T1000 (cell line): ENCODE data around the gene SYNE3.

Source experiments
- DNase-seq: peaks from one replicate; lab custom pipeline; 2025; ENCODE audit warnings: mixed read lengths; lab: John Stamatoyannopoulos, UW

Gene SYNE3

DNA sequence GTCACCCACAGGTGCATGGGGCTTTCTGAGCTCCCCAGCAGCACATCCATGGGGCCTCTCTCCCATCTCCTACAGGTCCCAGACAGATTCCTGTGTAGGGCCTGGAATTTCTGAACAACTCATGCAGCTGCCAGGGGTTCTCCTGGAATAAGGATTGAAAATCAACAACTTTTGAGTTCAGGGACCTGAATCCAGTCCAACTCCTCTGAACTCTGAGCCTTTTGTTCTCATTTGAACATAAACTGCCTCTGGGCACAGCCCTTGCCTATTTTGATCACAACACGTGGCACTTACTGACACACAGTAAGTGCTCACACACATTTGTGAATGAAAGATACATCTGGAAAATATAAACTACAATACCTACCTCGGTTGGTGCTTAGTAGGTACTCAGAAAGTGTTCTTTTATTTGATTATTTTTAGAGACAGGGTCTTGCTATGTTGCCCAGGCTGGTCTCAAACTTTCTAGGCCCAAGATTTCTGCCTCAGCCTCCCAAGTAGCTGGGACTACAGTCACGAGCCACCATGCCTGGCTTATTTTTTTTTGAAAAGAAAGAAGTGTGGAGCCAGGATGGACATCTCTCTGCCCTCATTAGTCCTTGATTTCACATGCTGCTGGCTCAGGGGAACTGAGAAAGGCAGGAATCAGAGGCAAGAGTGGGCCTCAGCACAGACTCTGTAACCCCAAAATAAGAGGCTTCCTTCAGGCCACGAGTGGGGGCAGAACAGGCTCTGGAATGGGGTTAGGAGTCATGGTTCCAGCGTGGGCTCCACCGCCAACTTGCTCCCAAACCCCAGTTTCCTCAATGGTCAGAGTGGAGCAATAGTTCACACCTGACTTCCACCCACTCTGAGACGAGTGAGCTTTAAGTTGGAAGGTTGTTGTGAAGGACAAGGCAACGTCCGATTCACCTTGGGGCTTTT, 27.0 kb downstream of the SYNE3 start:
- no peak for DNase-seq

DNA sequence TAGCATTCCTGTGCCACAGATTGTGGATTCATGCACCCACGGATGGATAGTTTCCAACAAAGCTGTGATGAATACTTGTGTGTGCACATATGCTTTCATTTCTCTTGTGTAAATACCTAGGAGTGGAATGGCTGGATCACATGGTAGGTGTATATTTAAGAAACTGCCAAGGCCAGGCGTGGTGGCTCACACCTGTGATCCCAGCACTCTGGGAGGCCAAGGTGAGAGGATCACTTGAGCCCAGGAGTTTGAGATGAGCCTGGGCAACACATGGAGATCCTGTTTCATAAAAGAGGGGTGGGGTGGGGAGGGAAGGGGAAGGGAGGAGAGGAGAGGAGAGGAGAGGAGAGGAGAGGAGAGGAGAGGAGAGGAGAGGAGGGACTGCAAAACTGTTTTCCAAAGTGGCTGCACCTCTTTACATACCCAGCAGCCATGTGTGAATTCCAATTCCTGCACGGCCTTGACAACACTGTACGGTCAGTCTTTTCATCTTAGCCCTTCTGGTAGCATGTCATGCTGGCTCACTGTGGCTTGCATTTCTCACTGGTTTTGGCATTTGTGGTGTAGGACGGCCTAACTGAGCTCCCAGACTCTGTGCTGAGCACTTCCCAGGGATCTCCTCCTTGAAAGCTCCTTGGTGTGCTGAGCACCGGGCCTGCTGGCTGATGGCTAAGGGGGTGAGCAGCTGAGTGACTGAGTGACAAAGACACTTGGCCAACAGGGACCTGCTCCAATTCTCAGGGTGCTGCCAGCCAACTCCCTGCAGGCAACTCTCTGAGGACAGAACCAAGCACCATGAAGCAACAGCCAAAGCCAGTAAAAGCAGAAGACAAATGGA, 27.9 kb downstream of the SYNE3 start:
- no peak for DNase-seq

DNA sequence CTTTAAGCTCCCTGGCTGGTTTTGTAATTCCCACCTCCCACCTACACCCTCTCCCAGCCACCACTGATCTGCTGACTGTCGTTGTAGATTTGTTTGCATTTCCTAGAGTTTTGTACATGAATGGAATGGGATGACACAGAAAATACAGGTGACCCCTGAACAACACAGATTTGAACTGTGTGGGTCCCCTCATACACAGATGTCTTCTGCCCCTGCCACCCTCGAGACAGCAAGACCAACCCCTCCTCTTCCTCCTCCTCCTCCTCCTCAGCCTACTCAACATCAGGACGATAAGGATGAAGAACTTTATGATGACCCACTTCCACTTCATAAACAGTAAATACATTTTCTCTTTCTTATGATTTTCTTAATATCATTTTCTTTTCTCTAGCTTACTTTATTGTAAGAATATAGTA, 28.8 kb downstream of the SYNE3 start:
- DNase-seq = no peak

DNA sequence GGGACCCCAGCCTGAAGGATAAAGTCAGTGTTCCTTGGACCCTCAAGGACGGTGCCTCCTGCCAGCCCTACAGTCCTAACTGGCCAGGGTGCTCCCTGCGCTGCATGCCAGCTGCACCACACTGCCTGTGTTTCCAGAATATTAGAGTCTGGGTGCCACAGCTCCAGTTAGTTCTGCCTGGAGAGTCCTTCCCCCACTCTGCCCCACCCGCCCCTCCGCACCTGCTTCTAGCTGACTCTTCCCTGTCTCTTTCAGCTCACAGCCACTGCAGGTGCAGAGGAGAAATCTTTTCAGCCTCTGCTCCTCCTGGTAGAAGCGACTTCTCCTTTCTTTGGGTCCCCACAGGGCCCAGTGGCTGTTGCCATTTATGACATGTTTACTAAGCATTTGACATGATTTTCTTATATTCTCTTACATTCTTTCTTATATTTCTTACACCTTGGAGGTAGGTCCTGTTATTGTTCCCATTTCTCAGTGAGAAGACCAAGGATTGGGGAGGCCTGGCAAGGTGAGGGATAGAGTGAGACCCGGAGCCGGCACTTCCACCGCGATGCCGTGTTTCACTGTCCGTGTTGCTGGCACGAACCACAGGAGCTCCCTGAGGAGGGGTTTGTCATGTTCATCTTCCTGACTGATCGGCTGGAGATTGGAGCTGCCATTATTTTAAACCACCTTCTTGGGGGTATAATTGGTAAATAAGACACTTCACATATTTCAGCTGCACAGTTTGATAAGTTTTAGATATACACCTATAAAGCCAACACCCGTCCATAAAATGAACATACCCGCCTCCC, 29.4 kb downstream of the SYNE3 start:
- DNase-seq = no peak

DNA sequence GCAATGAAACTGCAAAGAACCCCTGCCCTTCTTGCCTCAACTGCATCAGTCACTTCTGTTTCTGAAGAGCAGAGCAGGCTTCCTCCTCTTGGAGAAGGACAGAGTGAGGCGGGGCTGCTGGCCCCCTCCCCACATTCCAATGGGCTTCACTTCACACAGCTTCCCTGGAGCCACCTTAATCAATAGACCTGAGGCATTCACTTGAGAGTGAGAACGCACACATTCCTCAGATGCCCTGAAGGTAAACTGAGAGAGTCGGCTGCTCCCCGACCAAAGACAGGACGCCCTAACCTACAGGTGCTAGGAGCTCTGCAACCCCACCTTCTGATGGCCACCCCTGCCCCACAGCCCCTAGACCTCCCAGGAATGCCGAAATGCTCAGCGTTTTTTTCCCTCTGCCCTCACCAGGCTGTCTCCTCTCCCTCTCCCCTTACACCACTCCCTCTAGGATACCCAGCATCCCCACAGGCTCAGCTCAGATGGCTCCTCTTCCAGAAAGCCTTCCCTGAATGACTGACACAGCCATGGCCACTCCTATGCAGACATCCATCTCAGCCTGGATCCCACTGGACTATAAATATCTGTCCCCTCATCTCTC, 31.1 kb downstream of the SYNE3 start:
- DNase-seq = no peak

DNA sequence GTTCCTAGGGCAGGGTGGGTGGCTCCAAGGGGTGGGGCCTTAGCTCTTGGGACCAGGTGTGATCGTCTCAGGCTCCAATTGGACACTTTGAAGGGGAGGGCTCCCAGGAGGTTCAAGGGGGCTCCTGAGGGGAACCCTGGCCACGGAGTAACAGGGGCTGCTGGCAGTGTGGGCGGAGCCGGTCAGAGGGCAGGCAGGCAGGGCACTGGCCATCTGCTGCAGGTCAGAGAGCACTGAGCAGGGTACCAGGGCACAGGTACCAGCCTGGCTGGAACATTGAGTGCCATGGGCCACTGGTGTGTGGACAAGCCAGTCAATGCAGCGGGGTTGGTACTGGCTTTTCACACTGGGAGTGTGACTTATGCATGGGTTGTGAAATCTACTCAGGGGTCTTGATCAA, 32.2 kb downstream of the SYNE3 start:
- DNase-seq = no peak

DNA sequence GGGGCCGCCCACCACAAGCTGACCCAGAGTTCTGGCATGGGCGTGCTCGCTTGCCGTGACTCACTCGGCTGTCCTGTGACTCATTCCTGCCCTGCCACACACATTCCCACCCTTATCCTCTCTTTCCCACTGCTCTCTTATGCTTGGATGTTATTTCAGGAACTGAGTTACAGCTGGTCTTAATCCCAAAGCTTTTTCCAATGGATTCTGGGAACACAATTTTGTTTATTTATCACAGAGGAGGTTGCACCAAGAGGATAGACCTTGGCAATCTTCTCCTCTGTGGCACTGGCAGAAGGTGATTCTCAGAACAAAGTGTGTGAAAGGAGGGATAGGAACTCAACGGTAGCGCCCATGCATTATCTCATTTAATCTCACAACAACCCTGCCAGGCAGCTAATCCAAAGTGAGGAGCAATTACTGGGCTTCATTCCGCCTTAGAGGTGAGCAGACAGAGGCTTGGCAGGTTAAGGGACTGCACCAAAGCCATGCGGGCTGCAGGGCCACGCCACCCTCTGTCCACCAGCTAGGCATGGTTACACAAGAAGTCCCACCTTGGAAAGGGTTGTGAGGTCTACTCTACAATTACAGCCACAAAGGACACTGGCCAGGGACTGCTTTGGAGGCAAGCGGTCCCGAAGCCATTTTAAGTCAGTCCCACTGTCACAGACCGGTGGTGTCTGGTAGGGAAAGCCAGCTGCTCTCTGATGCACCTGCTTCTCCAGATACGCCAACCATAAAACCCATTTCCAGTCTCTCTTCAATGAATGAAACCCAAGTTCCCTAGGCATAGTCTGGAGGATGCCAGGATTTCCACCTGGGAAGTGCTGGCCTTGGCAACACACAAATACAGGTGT, 32.9 kb downstream of the SYNE3 start:
- peak; percentile 55 for DNase-seq

DNA sequence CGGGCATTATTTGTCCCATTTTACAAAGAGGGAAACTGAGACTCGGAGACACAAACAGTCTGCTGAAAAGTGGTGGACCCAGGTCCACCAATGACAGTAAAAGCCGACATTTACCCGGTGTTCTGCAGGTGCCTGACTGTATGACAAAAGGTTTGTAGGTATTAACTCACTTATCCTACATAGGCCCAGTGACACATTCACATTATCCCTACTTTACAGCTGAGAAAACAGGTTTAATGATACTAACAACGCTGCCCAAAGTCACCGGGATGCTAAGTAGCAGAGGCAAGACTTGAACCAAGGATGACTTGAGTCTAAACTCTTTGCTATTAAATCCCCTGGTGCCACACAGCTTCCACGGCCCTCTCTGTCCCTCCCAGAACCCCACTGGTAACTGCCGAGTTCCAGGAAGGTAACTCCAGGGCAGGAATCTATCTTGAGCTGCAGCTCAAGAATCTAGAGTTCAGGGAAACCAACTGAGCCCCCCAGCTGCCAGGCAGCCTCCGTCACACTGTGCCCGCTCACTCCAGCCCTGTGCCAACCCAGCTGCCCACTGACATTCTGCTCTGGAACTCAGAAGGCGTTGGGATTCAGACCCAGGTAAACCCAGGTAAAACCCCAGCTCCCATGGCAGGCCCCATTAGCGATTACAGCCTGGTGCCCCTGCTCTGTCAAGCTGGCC, 33.7 kb downstream of the SYNE3 start:
- no peak for DNase-seq

DNA sequence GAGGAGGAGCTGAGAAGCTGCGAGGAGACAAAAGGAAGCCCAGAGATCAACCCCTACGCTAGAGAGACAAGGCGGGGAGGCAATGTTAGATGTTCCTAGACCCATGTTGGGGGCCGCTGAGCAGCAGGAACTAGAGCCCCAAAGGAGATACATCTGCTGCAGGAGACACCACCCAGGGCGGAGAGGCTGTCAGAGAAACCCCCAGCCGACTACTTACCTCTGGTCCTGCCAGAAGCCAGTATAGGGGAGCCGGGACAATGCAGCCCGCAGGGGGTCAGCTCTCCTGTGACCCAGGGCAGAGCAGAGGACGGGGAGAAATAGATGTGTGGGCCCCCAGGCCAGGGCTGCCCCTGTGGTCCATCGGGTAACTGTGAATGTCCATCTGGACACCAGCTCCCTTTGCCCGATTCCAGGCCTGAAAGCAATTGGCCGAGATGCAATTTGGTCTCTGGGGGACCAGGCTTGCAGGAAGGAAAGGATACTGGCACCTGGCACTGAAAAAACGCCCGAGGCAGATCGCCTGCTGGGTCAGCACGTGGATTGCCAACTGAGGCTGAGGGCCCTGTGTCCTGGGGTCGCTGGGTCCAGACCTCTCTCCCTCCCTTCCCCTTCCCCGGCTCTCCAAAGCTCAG, 34.9 kb downstream of the SYNE3 start:
- DNase-seq = no peak

DNA sequence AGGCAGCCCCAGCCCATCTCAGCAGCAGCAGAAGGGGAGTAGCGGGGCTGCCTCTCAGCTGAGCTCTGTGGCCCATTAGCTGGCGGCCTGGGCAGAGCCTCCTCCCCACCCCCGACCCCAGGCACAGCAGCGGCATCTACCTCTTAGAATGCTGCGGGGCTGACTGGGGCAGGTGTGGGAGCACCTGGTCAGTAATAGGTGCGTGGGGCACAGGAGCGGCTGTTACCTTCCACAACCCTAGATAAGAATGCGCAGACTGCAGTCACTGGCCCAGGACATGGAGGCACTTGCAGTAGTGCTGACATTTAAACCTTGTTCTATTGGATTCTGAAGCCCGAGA, 35.6 kb downstream of the SYNE3 start:
- DNase-seq = no peak

DNA sequence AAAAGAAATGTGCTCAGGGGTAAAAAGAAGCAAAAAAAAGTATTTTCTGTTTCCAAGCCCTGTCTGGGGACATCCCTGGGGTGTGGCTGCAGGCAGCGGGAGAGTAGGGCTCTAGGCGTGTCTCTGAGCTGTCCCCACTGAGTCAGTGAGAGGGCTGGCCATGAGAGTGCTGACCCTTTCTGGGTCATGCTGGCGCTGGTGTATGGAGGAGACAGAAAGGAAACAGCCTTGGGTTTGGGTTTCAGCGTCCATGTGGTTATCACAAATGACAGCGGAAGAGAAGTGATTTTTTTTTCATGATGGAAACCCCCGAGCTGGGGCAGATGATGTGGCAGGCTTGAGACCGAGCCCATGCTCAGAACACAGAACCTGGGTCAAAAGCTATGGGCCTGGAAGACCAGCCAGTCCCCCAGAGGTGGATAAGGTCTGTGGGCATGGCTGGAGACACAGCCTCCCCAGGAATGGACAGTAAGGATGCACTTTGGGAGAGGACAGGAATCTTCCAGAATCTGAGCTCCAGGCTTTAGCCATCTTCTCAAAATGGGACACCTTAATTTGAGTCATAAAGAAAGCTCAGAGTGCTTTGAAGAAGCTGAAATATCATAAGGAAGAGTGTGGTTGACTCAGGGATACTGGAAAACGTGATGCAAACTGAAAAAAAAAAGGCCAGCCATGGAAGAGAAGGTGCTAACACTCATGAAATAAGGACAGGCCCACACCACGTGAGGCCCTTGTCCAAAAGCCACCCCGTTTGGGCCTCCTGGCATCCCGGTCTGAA, 36.2 kb downstream of the SYNE3 start:
- no peak for DNase-seq

DNA sequence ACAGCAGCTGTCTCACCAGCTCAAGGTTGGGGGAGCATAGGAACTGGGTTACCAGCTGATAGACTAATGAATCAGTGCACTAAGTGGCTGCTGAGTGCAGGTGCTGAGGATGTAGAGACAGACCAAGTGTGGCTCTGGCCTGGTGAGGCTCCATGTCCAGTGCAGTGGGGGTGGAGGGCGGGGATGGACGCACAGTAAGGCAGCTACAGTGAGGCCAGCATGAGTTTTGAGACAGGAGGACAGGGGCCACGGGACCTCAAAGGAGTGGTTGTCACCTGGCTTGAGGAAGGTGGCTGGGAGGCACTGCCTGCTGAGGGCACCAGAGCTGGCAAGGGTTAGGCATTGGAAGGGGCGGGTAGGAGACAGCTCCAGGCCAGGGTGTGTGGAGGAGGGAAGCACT, 37.0 kb downstream of the SYNE3 start:
- no peak for DNase-seq

DNA sequence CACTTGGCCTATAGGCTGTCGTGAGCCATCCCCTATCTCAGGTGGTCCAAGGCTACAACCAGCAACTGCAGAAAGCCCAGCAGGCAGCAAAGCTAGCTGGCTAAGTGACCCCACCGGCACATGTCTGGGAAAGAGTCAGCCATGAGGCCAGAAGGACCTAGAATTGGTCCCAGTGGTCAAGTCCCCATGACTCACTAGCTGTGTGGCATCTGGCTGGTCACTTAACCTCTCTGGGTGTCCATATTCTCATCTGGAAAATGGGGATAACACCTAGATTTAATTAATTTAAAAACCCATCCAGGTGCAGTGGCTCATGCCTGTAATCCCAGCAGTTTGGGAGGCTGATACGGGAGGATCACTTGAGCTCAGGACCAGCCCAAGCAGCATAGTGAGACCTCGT, 37.6 kb downstream of the SYNE3 start:
- DNase-seq = no peak

DNA sequence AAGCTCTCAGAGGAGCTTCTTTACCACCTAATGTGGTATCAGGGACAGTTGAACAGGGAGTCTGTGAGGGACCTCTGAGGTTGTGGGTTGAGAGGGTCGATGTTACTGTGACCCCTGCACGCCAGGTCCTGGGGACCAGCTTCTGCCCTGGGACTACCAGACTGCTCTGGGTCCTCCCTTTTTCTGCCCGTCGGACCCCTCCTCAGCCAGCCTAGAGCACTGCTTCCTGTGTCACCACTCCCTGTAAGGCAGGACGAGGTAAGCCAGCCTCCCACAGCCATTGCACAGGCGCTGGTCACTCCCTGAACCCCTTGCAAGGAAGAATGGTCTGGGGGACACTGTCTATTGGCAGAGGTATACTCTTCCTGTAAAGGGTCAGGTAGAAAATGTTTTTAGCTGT, 38.1 kb downstream of the SYNE3 start:
- DNase-seq = no peak

DNA sequence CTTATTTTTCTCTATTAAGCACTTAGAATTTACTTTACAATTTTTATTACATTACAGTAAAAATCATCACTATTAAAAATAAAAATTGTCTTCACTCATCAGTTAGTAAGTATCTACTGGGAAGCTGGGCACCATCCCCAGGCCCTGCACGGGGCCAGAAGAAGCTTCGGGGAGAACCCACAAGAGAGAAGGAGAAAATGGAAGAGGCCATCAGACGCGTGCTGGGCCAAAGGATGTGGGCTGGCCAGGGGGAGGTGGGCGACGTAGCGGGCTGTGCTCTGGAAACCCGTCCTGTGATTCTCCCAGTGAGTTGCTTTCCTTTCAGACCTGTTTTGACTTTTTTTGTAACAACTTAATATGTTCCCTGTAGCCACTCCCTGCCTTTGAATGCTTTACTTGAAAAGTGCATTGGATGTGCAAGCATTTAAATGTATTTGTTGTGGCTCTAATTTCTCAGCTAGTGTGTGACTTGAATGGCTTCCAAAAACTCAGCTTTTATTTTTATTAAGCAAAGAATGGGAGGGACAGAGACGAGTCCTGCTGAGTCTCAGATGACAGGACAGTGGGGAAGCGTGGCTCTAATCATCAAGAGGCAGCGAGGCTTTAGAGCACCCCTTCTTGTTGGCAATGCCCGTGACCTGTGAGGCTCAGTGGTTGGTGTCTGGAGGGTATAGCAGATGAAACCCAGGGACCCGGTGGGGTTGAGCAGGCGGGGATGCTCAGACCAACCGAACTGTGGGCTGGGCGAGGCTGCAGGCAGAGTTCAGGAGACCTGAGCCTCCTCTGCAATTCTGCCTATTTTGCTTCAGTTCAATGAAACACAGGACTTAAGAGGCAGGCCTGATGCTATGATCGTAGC, 38.8 kb downstream of the SYNE3 start:
- no peak for DNase-seq

DNA sequence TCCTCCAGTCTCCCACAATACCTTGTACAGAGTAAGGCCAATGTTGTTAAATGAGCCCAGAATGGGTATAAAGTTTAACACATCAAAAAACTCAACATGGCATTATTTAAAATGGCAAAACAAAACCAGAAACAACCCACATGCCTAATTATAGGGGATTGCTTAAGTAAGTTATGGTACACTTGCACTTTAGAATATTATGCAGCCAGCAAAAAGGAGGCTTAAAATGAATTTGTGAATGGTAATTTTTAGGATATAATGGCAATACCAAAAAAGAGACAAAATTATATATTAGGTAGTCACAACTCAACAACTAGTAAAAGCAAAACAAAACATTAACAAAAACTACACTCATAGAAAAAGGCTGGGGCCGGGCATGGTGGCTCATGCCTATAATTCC, 39.7 kb downstream of the SYNE3 start:
- DNase-seq = no peak

DNA sequence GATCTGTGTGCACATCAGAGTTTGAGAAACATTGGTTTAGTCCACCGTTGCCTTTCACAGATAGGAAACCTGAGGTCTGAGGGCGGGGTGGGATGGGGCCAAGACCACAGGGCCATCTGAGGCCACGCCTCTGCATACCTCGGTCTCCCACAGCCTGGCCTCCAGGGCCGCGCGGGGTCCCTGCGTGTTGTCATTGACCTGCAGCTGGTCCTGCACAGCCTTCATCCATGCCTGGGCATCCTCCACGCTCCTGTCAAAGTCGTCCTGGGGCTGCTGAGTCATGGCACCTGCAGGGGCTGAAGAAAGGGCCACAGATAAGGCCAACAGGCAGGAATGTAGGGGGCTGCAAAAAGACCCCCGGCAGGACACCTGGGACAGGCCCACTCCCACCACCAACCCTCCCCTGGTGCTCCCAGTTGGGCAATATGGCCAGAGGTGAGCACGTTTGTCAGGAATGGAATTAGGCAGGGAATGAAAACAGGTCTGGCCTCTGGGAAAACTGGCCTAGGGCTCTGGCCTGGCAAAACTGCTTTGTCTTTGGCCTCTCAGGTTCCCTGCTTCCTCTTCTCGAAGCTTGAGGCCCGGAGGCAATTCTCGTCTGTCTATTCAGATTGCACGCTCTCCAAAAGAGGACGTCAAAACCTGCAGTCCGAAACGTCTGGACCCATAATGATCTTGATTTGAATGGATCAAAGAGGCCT, 40.8 kb downstream of the SYNE3 start:
- no peak for DNase-seq

DNA sequence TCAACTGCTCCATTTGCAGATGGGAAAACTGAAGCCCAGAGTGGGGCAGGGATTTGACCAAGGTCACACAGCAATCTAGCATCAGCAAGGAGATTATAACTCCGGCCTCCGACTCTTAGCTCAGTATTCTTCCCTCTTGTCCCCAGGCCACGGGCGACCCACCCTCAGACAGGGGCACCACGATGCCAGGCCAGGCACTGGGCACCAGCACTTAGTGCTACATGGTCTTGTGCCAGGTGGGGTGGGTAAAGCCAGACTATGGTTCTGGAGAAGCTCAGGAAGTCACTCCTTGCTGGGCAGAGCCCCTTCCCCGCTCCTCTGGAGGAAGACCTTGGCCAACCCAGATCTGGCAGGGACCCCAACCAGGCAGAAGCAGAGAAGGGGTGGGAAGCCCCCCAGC, 41.5 kb downstream of the SYNE3 start:
- DNase-seq = no peak
